Adipocyte (in vitro differentiated cells): ENCODE results near the gene TCF7.
A peak's percentile ranks its signal among the peaks of the same experiment; 100 is the strongest.

Source experiments
- DNase-seq: peaks from one replicate; pipeline ENCODE4 v3.0.0-alpha.2; 2015; ENCODE audit warnings: low read depth
- H3K27me3 ChIP-seq: replicated peaks from 2 replicates; pipeline ENCODE4 v1.7.0; 2013; ENCODE audit warnings: mild to moderate bottlenecking, low read length, moderate library complexity; ENCODE audit not compliant: control insufficient read depth, insufficient read depth
- H3K36me3 ChIP-seq: 2 replicates; pipeline ENCODE4 v1.7.0; 2013; ENCODE audit warnings: low read length, mild to moderate bottlenecking, moderate library complexity; ENCODE audit not compliant: control insufficient read depth, insufficient read depth, severe bottlenecking
- H3K4me1 ChIP-seq: 2 replicates; pipeline ENCODE4 v1.7.0; 2013; ENCODE audit warnings: mild to moderate bottlenecking, low read length, moderate library complexity; ENCODE audit not compliant: control insufficient read depth, insufficient read depth
- H3K4me3 ChIP-seq: 2 replicates; pipeline ENCODE4 v1.7.0; 2013; ENCODE audit warnings: mild to moderate bottlenecking, low read length, moderate library complexity
- H3K9ac ChIP-seq: 2 replicates; pipeline ENCODE4 v1.7.0; 2013; ENCODE audit warnings: mild to moderate bottlenecking, low read length, moderate library complexity
- H3K9me3 ChIP-seq: 2 replicates; pipeline ENCODE4 v1.7.0; 2013; ENCODE audit warnings: mild to moderate bottlenecking, low read length, moderate library complexity; ENCODE audit not compliant: control insufficient read depth

Gene TCF7

GRCh38 chr5:134116789-134117761 is 2.6 kb downstream of the TCF7 start:
- H3K9ac ChIP-seq: no peak overlapping the region
- peaks cover 13% of the 10 kb centered on the region for H3K4me1 ChIP-seq
- no peaks in the 10 kb centered on the region for H3K27me3 ChIP-seq
- no peaks in the 10 kb centered on the region for H3K36me3 ChIP-seq
- no peak for DNase-seq
- no peak overlapping the region for H3K4me3 ChIP-seq
- no peaks in the 10 kb centered on the region for H3K9me3 ChIP-seq

GRCh38 chr5:134118212-134118835 is 3.8 kb downstream of the TCF7 start:
- Histone ChIP-seq H3K9ac (no peak overlapping the region), H3K27me3 (no peaks in the 10 kb centered on the region), H3K4me3 (no peak overlapping the region), H3K9me3 (no peaks in the 10 kb centered on the region), H3K4me1 (peaks cover 9% of the 10 kb centered on the region), H3K36me3 (no peaks in the 10 kb centered on the region)
- DNase-seq: no peak

- H3K9me3 ChIP-seq: no peaks in the 10 kb centered on the region
- no peaks in the 10 kb centered on the region for H3K36me3 ChIP-seq
- no peak for DNase-seq
- H3K4me1 ChIP-seq: peaks cover 9% of the 10 kb centered on the region
- no peaks in the 10 kb centered on the region for H3K27me3 ChIP-seq
- no peak overlapping the region for H3K4me3 ChIP-seq
- no peak overlapping the region for H3K9ac ChIP-seq
These were observed 5.2 kb downstream of the TCF7 start for GRCh38 chr5:134119720-134120119.

- H3K4me3 ChIP-seq: no peak overlapping the region
- H3K27me3 ChIP-seq: no peaks in the 10 kb centered on the region
- H3K9ac ChIP-seq: no peak overlapping the region
- H3K4me1 ChIP-seq: peaks cover 18% of the 10 kb centered on the region
- no peaks in the 10 kb centered on the region for H3K9me3 ChIP-seq
- no peak for DNase-seq
- H3K36me3 ChIP-seq: no peaks in the 10 kb centered on the region
These were observed 6.1 kb downstream of the TCF7 start for GRCh38 chr5:134120386-134121138.

- no peaks in the 10 kb centered on the region for H3K27me3 ChIP-seq
- no peak for DNase-seq
- H3K9me3 ChIP-seq: no peaks in the 10 kb centered on the region
- H3K4me3 ChIP-seq: no peak overlapping the region
- no peaks in the 10 kb centered on the region for H3K36me3 ChIP-seq
- H3K9ac ChIP-seq: no peak overlapping the region
- peaks cover 23% of the 10 kb centered on the region for H3K4me1 ChIP-seq
These were observed 8.0 kb downstream of the TCF7 start for GRCh38 chr5:134122530-134122929.

- Histone ChIP-seq H3K4me3 (no peak overlapping the region), H3K27me3 (no peaks in the 10 kb centered on the region), H3K36me3 (no peaks in the 10 kb centered on the region), H3K9ac (no peak overlapping the region), H3K9me3 (no peaks in the 10 kb centered on the region), H3K4me1 (peaks cover 23% of the 10 kb centered on the region)
- no peak for DNase-seq
These were observed 8.9 kb downstream of the TCF7 start for GRCh38 chr5:134123360-134123759.

GRCh38 chr5:134124289-134125038 is 10.0 kb downstream of the TCF7 start:
- Histone ChIP-seq H3K4me1 (peaks cover 23% of the 10 kb centered on the region), H3K9me3 (no peaks in the 10 kb centered on the region), H3K9ac (peak overlapping the region; percentile 43), H3K27me3 (no peaks in the 10 kb centered on the region), H3K36me3 (peaks cover 3% of the 10 kb centered on the region), H3K4me3 (no peak overlapping the region)
- DNase-seq: no peak

- H3K4me1 ChIP-seq: peaks cover 23% of the 10 kb centered on the region
- no peaks in the 10 kb centered on the region for H3K27me3 ChIP-seq
- H3K9ac ChIP-seq: peak overlapping the region; percentile 43
- peak; percentile 91 for DNase-seq
- peaks cover 8% of the 10 kb centered on the region for H3K36me3 ChIP-seq
- no peaks in the 10 kb centered on the region for H3K9me3 ChIP-seq
- H3K4me3 ChIP-seq: no peak overlapping the region
These were observed 10.8 kb downstream of the TCF7 start for GRCh38 chr5:134125039-134126015.

- Histone ChIP-seq H3K9ac (no peak overlapping the region), H3K4me3 (no peak overlapping the region), H3K36me3 (peaks cover 13% of the 10 kb centered on the region), H3K9me3 (no peaks in the 10 kb centered on the region), H3K27me3 (no peaks in the 10 kb centered on the region), H3K4me1 (peaks cover 23% of the 10 kb centered on the region)
- peak; percentile 50 for DNase-seq
These were observed 12.9 kb downstream of the TCF7 start for GRCh38 chr5:134127376-134127861.
